Occipital lobe (tissue), 2 donors: ENCODE data around the gene PLOD1. TPM values are rescaled to one million over a fixed set of nuclear protein-coding genes. Genes with fewer than 3 reads are reported as not detected.

Experiments used
- DNase-seq: peaks from one replicate; lab custom pipeline; 2025; lab: John Stamatoyannopoulos, UW
- total RNA-seq: library from RNA; depleted of rRNA; stranded (reverse); fragments of >200 nt; gene quantifications from one replicate; pipeline ENCODE4 v1.2.3, GENCODE V29; 2014

The PLOD1 gene
- total RNA-seq, 1 donor from 2014 or later, result 23.9 TPM

GRCh38 chr1:11978301-11978700 is 43.8 kb downstream of the PLOD1 start:
- no peak for DNase-seq

GRCh38 chr1:11979028-11979850 is 44.7 kb downstream of the PLOD1 start:
- DNase-seq, result no peak

- peak; percentile 94 for DNase-seq
Measured at GRCh38 chr1:11979851-11980675, 45.5 kb downstream of the PLOD1 start, which contains the start of gene MFN2. MFN2 (plus strand) TSS chr1:11980444; CDS start chr1:11989169, 8,725 bp downstream.

GRCh38 chr1:11980676-11980972 is 46.1 kb downstream of the PLOD1 start:
- no peak for DNase-seq

GRCh38 chr1:11981378-11982009 is 47.0 kb downstream of the PLOD1 start:
- DNase-seq, result no peak

GRCh38 chr1:11982010-11982392 is 47.5 kb downstream of the PLOD1 start:
- no peak for DNase-seq

- no peak for DNase-seq
Measured at GRCh38 chr1:11984121-11984520, 49.6 kb downstream of the PLOD1 start.

GRCh38 chr1:11984576-11984975 is 50.1 kb downstream of the PLOD1 start:
- DNase-seq, result no peak

GRCh38 chr1:11985171-11985570 is 50.7 kb downstream of the PLOD1 start:
- no peak for DNase-seq

GRCh38 chr1:11985851-11986250 is 51.3 kb downstream of the PLOD1 start:
- DNase-seq, result no peak

- no peak for DNase-seq
Measured at GRCh38 chr1:11989669-11990068, 55.2 kb downstream of the PLOD1 start.

- DNase-seq, result no peak
Measured at GRCh38 chr1:11990303-11991032, 56.0 kb downstream of the PLOD1 start.

GRCh38 chr1:11991969-11992676 is 57.6 kb downstream of the PLOD1 start:
- no peak for DNase-seq

GRCh38 chr1:11997081-11997850 is 62.7 kb downstream of the PLOD1 start:
- no peak for DNase-seq

GRCh38 chr1:11998636-11999035 is 64.1 kb downstream of the PLOD1 start:
- no peak for DNase-seq

- DNase-seq, result no peak
Measured at GRCh38 chr1:11999236-11999635, 64.7 kb downstream of the PLOD1 start.

GRCh38 chr1:12001249-12001917 is 66.9 kb downstream of the PLOD1 start:
- DNase-seq, result peak; percentile 17

GRCh38 chr1:12001996-12002493 is 67.5 kb downstream of the PLOD1 start:
- no peak for DNase-seq

- DNase-seq, result no peak
Measured at GRCh38 chr1:12003762-12004161, 69.2 kb downstream of the PLOD1 start.
